Activated CD4-positive, alpha-beta T cell treated with anti-CD3 and anti-CD28 coated beads, Interleukin-2, amount 50 U/mL, for 48 hours (primary cell): ENCODE data around the gene DGAT2L6.
A peak's percentile ranks its signal among the peaks of the same experiment; 100 is the strongest.

Experiments used
- DNase-seq, 2 experiments: peaks; one replicate each; pipeline ENCODE4 v3.0.0-alpha.2; 2020

DGAT2L6 gene

GRCh38 chrX:70176938-70177533 lies at the start of gene DGAT2L6:
DGAT2L6 (plus strand) TSS chrX:70177483; CDS start chrX:70177583, 100 bp downstream.
- no peak for DNase-seq

- no peak for DNase-seq
Observed at GRCh38 chrX:70128071-70128470, 49.2 kb upstream of the DGAT2L6 start.

GRCh38 chrX:70129816-70130215 lies 47.5 kb upstream of the DGAT2L6 start:
- DNase-seq = no peak

- no peak for DNase-seq
Observed at GRCh38 chrX:70132224-70132623, 45.1 kb upstream of the DGAT2L6 start.

- DNase-seq = no peak
Observed at GRCh38 chrX:70132877-70133302, 44.4 kb upstream of the DGAT2L6 start.

GRCh38 chrX:70133303-70134115 lies 43.8 kb upstream of the DGAT2L6 start, which contains the start of gene IGBP1:
IGBP1 (plus strand) TSS chrX:70133447; CDS start chrX:70133948, 501 bp downstream.
- DNase-seq = peak; percentile 65 to 72

- no peak for DNase-seq
Observed at GRCh38 chrX:70134116-70134477, 43.2 kb upstream of the DGAT2L6 start.

- DNase-seq = no peak
Observed at GRCh38 chrX:70138622-70139021, 38.7 kb upstream of the DGAT2L6 start.

GRCh38 chrX:70139736-70140135 lies 37.5 kb upstream of the DGAT2L6 start:
- no peak for DNase-seq

GRCh38 chrX:70141373-70141772 lies 35.9 kb upstream of the DGAT2L6 start:
- DNase-seq = no peak

GRCh38 chrX:70166601-70167590 lies 10.4 kb upstream of the DGAT2L6 start:
- DNase-seq = no peak

- DNase-seq = no peak
Observed at GRCh38 chrX:70168238-70169188, 8.8 kb upstream of the DGAT2L6 start.

GRCh38 chrX:70169281-70169680 lies 8.0 kb upstream of the DGAT2L6 start:
- no peak for DNase-seq

GRCh38 chrX:70171624-70172023 lies 5.7 kb upstream of the DGAT2L6 start:
- no peak for DNase-seq

- no peak for DNase-seq
Observed at GRCh38 chrX:70172221-70172620, 5.1 kb upstream of the DGAT2L6 start.

GRCh38 chrX:70172964-70173363 lies 4.3 kb upstream of the DGAT2L6 start:
- DNase-seq = no peak

GRCh38 chrX:70174754-70175153 lies 2.5 kb upstream of the DGAT2L6 start:
- no peak for DNase-seq

GRCh38 chrX:70175338-70175737 lies 1.9 kb upstream of the DGAT2L6 start:
- no peak for DNase-seq

GRCh38 chrX:70183091-70183490 lies 5.8 kb downstream of the DGAT2L6 start:
- DNase-seq = no peak

- DNase-seq = no peak
Observed at GRCh38 chrX:70190225-70190624, 12.9 kb downstream of the DGAT2L6 start.

GRCh38 chrX:70196961-70197720 lies 19.9 kb downstream of the DGAT2L6 start:
- DNase-seq = peak; percentile 59 to 71
